GM15510 (cell line): ENCODE data around the gene BCAN.

Experiments used
- POLR2A ChIP-seq: IDR thresholded peaks from 3 replicates; pipeline ENCODE4 v1.6.1; 2011; ENCODE audit warnings: borderline replicate concordance; ENCODE audit not compliant: insufficient read length; ENCODE audit errors: extremely low read depth

The BCAN gene

GRCh38 chr1:156700736-156701531, 59.0 kb downstream of the BCAN start:
- TF ChIP-seq POLR2A: no peak

GRCh38 chr1:156703336-156703735, 61.4 kb downstream of the BCAN start:
- TF ChIP-seq POLR2A: no peak

GRCh38 chr1:156703741-156704140, 61.8 kb downstream of the BCAN start:
- TF ChIP-seq POLR2A: no peak

- no peak for TF ChIP-seq POLR2A
Observed at GRCh38 chr1:156704166-156704711, 62.3 kb downstream of the BCAN start.

- no peak for TF ChIP-seq POLR2A
Observed at GRCh38 chr1:156704930-156705320, 63.0 kb downstream of the BCAN start.

- TF ChIP-seq POLR2A: no peak
Observed at GRCh38 chr1:156705321-156705917, 63.5 kb downstream of the BCAN start, which contains the start of gene CRABP2. Gene CRABP2 (minus strand): TSS chr1:156705583. CDS start chr1:156705446, 137 bp downstream.

GRCh38 chr1:156705918-156706656, 64.2 kb downstream of the BCAN start:
- TF ChIP-seq POLR2A: no peak

GRCh38 chr1:156706657-156707416, 64.9 kb downstream of the BCAN start:
- TF ChIP-seq POLR2A: no peak

GRCh38 chr1:156707417-156708217, 65.7 kb downstream of the BCAN start:
- TF ChIP-seq POLR2A: no peak

GRCh38 chr1:156708218-156708661, 66.3 kb downstream of the BCAN start:
- TF ChIP-seq POLR2A: no peak

GRCh38 chr1:156709031-156709430, 67.1 kb downstream of the BCAN start:
- no peak for TF ChIP-seq POLR2A
